Karpas-422 (cell line): Measurements from ENCODE around the gene GBGT1. TPM values are rescaled to one million over a fixed set of nuclear protein-coding genes. Genes with fewer than 3 reads are reported as not detected.
"Not testable (repeated sequence)": the region's sequence is repeated elsewhere in the genome, so short reads cannot be mapped to it uniquely, and the experiment has no call there.

Source experiments
- DNase-seq: peaks from one replicate; pipeline ENCODE4 v3.0.0-alpha.2; 2015
- H2AFZ ChIP-seq: fragments of 200-600 bp; sonication (generic); 2 replicates; pipeline ENCODE4 v1.6.1; 2014; ENCODE audit warnings: antibody characterized with exemption, low read length, mixed read lengths
- H3K27ac ChIP-seq: fragments of 200-600 bp; sonication (generic); 2 replicates; pipeline ENCODE4 v1.5.1; 2014; ENCODE audit warnings: mild to moderate bottlenecking, low read length, moderate library complexity
- H3K27me3 ChIP-seq: fragments of 200-600 bp; sonication (generic); 2 replicates; pipeline ENCODE4 v1.6.1; 2014; ENCODE audit warnings: low read length, mixed read lengths
- H3K36me3 ChIP-seq: fragments of 200-600 bp; sonication (generic); 2 replicates; pipeline ENCODE4 v1.6.1; 2014; ENCODE audit warnings: low read length, mixed read lengths; ENCODE audit not compliant: insufficient read depth
- H3K4me1 ChIP-seq: fragments of 200-600 bp; sonication (generic); 2 replicates; pipeline ENCODE4 v1.6.1; 2014; ENCODE audit warnings: mild to moderate bottlenecking, low read length, mixed read lengths
- H3K4me2 ChIP-seq: fragments of 200-600 bp; sonication (generic); 2 replicates; pipeline ENCODE4 v1.6.1; 2014; ENCODE audit warnings: low read length, low read depth, mild to moderate bottlenecking; ENCODE audit not compliant: poor library complexity, severe bottlenecking
- H3K4me3 ChIP-seq: fragments of 200-600 bp; sonication (generic); 2 replicates; pipeline ENCODE4 v1.5.1; 2014; ENCODE audit warnings: mild to moderate bottlenecking, antibody characterized with exemption, low read length, mixed read lengths
- H3K79me2 ChIP-seq: fragments of 200-600 bp; sonication (generic); 2 replicates; pipeline ENCODE4 v1.6.1; 2014; ENCODE audit warnings: mild to moderate bottlenecking, low read length, mixed read lengths
- H3K9ac ChIP-seq: fragments of 200-600 bp; sonication (generic); 2 replicates; pipeline ENCODE4 v1.6.0; 2014; ENCODE audit warnings: low read length
- H3K9me2 ChIP-seq: fragments of 200-600 bp; sonication (generic), shearing (Covaris generic); replicated peaks from 2 replicates; pipeline ENCODE4 v1.6.0; 2014; ENCODE audit warnings: mild to moderate bottlenecking, low read length, moderate library complexity; ENCODE audit not compliant: insufficient read depth
- H3K9me3 ChIP-seq: fragments of 300-700, 200-600 bp; sonication (generic); 2 replicates; pipeline ENCODE4 v1.6.1; 2014; ENCODE audit warnings: low read length, mixed read lengths
- H4K20me1 ChIP-seq: fragments of 200-600 bp; sonication (generic); 2 replicates; pipeline ENCODE4 v1.6.1; 2014; ENCODE audit warnings: mild to moderate bottlenecking, antibody characterized with exemption, low read length, low read depth; ENCODE audit not compliant: insufficient read depth
- total RNA-seq: library from RNA; depleted of rRNA; stranded (reverse); fragments of >200 nt; shearing (Covaris generic); gene quantifications from 2 replicates; pipeline ENCODE4 v1.2.3, GENCODE V29; 2014; ENCODE audit warnings: low replicate concordance; rRNA removed

The GBGT1 gene
- total RNA-seq, result 5.2 TPM in 2 replicates

DNA sequence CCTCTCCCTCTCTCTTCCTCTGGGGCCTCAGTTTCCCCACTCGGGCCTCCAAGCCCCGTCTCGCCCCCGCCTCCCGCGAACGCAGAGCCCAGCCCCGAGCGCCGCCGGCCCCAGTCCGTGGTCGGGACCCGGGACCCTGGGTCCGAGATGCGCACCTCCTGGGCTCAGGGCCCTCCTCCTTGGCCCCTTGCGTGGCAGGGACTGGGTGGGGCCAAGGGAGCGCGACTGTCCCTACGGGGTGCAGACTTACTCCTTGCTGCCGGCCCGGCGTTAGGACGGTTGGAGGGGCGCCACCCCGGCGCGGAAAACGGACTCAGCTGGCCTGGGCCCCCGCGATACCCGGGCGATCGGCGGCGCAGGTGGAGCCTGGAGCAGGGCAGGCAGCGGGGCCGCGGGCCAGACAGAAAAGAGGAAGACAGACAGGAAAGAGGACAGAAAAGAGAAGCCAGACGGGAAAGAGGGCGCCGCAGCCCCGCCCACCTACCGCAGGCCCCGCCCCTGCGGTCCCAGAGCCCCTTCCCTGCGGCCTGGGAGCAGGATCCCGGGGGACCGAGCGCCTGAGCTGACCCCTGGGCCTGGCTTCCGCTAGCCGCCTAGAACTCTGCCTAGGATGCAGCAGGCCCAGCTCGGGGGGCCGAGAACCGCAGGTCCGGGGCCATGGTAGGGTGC lies at the start of gene GBGT1:
TSS of gene GBGT1 (minus strand) at position 411 of the 669 bp plus-strand sequence. CDS start 1,502 bp downstream, outside the sequence.
- no peaks in the 10 kb centered on the region for H3K36me3 ChIP-seq
- no peaks in the 10 kb centered on the region for H3K79me2 ChIP-seq
- H3K4me1 ChIP-seq, result peaks cover 25% of the 10 kb centered on the region
- peak; percentile 78 for DNase-seq
- peak within 1 kb of the TSS; percentile 81 for H3K4me2 ChIP-seq
- H3K27me3 ChIP-seq, result no peaks in the 10 kb centered on the region
- peak within 1 kb of the TSS; percentile 61; the same call in 1 of the 2 replicates for H2AFZ ChIP-seq
- H3K9ac ChIP-seq, result peak within 1 kb of the TSS; percentile 65
- H4K20me1 ChIP-seq, result no peaks in the 10 kb centered on the region
- H3K9me3 ChIP-seq, result no peaks in the 10 kb centered on the region
- H3K27ac ChIP-seq, result no peak within 1 kb of the TSS
- peak within 1 kb of the TSS; percentile 63 for H3K4me3 ChIP-seq
- H3K9me2 ChIP-seq, result no peaks in the 10 kb centered on the region

DNA sequence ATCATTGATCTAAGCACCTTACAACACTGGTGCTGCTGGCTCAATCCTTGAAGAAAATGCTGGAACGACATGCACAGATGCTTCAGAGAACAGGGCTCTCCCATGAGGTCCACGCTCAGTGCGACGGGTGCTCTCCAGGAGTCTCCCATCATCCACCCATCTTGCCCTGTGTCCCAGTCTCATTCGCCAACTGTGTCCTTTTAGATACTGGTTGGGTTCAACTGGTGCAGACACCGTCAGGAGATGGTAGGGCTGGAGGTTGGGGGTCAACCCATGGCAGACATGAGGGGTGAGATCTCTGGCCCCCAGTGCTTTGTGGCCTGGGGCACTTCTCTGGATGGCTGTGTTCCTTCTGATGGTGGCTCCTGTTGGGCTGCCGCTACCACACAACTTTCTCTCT lies 46.9 kb upstream of the GBGT1 start:
- Histone ChIP-seq H3K4me3 (no peak overlapping the region), H4K20me1 (no peaks in the 10 kb centered on the region), H2AFZ (no peak overlapping the region), H3K9me3 (no peaks in the 10 kb centered on the region), H3K27ac (no peak overlapping the region), H3K4me2 (no peak overlapping the region), H3K36me3 (no peaks in the 10 kb centered on the region), H3K9ac (no peak overlapping the region), H3K79me2 (no peaks in the 10 kb centered on the region), H3K4me1 (no peaks in the 10 kb centered on the region), H3K27me3 (0 out of 2 replicates have a peak, but pooled peaks cover 3% of the 10 kb centered on the region), H3K9me2 (no peaks in the 10 kb centered on the region)
- no peak for DNase-seq

DNA sequence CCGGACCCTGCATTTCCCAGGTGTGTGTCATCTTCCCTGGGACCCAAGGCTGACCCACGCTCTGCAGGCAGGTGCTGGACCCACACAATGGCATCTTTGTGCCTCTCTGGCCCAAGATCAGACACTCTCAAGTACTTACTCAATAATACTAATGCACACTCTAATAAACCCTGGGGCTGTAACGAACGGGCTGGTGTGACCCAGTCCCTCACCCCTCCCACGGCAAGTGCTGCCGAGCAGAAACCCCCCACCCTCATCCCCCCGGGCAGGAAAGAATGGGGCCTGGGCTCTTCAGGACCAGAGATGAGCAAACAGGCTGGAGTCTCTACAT lies 46.5 kb upstream of the GBGT1 start:
- Histone ChIP-seq H3K4me2 (no peak overlapping the region), H3K4me3 (no peak overlapping the region), H3K9me3 (no peaks in the 10 kb centered on the region), H2AFZ (no peak overlapping the region), H3K4me1 (no peaks in the 10 kb centered on the region), H3K36me3 (no peaks in the 10 kb centered on the region), H3K9me2 (no peaks in the 10 kb centered on the region), H3K27ac (no peak overlapping the region), H4K20me1 (no peaks in the 10 kb centered on the region), H3K79me2 (no peaks in the 10 kb centered on the region), H3K27me3 (0 out of 2 replicates have a peak, but pooled peaks cover 3% of the 10 kb centered on the region), H3K9ac (no peak overlapping the region)
- no peak for DNase-seq

DNA sequence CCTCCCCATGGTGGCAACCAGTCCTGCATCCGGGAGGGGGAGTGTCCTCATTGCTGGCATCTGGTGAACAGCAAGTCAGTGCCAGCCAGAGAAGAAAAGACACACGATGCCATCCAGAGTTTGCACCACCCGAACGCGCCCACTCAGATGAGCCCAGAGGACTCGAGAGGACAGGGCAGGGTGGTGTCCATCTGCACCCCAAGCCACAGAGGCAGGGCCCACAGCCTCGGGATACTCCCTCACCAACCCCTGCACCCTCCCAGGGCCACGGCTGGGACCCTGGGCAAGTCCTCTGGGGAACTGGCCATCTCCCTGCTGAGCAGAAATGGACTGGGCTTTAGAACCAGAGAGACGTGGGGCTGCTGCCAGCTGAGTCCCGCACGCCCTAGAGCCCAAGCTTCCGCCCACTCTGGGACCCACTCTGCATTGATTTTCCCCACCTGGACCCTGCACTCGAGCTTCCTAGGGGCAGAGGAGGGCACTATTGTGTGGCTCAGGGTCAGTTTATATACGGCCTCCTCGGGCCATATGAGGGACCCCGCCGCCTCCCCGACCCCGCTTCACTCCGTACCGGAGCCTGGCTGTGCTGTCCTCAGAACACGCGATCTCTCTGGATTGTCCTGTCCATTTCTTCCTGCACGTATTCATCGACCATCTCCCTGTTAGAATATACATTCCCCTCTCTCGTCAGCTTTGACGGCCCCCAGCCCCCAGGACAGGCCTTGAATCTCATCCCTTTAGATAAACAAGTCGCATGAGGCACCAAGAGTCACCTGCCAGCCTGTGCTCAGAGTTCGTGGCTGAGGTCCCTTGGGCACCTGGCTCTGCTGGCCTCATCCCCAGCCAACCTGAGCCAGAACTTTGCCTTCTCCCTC lies 45.9 kb upstream of the GBGT1 start:
- not testable (repeated sequence) for H3K4me3 ChIP-seq, H3K27me3 ChIP-seq, H3K79me2 ChIP-seq, H2AFZ ChIP-seq, H3K9me3 ChIP-seq, H3K36me3 ChIP-seq, H3K4me2 ChIP-seq, H3K9ac ChIP-seq, DNase-seq, H3K4me1 ChIP-seq, H4K20me1 ChIP-seq, H3K27ac ChIP-seq, H3K9me2 ChIP-seq

DNA sequence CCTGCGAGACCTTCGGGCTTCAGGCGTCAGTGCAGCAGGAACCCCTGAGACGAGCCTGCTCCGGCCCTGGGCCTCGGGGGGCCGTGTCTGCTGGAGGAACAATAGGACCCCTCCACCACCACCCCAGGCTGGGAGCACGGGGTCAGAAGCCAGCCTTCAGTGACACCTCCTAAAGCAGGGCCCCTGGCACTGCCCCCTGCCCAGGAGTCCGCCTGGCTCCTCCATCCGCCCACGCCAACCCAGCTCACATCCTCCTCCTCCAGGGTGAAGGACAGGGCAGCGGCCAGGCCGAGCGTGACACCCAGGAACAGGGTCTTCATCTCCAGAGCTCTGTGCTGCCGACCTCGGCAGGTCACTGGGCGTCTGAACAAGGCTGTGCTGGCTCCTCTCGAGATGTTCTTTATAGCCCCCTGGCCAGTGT lies 45.2 kb upstream of the GBGT1 start, which contains the start of gene OBP2B:
TSS of gene OBP2B (minus strand) at position 371 of the 421 bp plus-strand sequence. CDS start at position 320, 51 bp downstream.
- H3K79me2 ChIP-seq, H4K20me1 ChIP-seq, H3K36me3 ChIP-seq: not testable (repeated sequence)

GRCh38 chr9:133208171-133208879 lies 44.6 kb upstream of the GBGT1 start:
- H3K4me2 ChIP-seq, H3K9ac ChIP-seq, H3K9me3 ChIP-seq, H4K20me1 ChIP-seq, H3K27me3 ChIP-seq, H3K27ac ChIP-seq, H3K79me2 ChIP-seq, H3K4me3 ChIP-seq, H3K36me3 ChIP-seq, H3K4me1 ChIP-seq, H3K9me2 ChIP-seq, H2AFZ ChIP-seq, DNase-seq: not testable (repeated sequence)

More for the DNA sequence above, 45.2 kb upstream of the GBGT1 start, which contains the start of gene OBP2B:
- not testable (repeated sequence) for H3K9me2 ChIP-seq, DNase-seq, H3K27me3 ChIP-seq, H3K4me3 ChIP-seq, H3K4me1 ChIP-seq, H3K9me3 ChIP-seq, H3K27ac ChIP-seq, H3K4me2 ChIP-seq, H3K9ac ChIP-seq, H2AFZ ChIP-seq

GRCh38 chr9:133207540-133208170 lies 43.9 kb upstream of the GBGT1 start:
- Histone ChIP-seq H4K20me1 (no peaks in the 10 kb centered on the region), H3K4me3 (no peak overlapping the region), H3K79me2 (no peaks in the 10 kb centered on the region), H2AFZ (no peak overlapping the region), H3K9ac (no peak overlapping the region), H3K27ac (no peak overlapping the region), H3K4me1 (no peaks in the 10 kb centered on the region), H3K9me3 (no peaks in the 10 kb centered on the region), H3K9me2 (no peaks in the 10 kb centered on the region), H3K36me3 (no peaks in the 10 kb centered on the region), H3K4me2 (no peak overlapping the region), H3K27me3 (0 out of 2 replicates have a peak, but pooled peaks cover 3% of the 10 kb centered on the region)
- DNase-seq, result no peak
